Inferior parietal cortex (tissue), 1 donor: ENCODE data around the gene SSNA1.

Source experiments
- DNase-seq: peaks from one replicate; pipeline ENCODE4 v3.0.0-alpha.2; 2016; ENCODE audit errors: extremely low spot score

Gene SSNA1

DNA sequence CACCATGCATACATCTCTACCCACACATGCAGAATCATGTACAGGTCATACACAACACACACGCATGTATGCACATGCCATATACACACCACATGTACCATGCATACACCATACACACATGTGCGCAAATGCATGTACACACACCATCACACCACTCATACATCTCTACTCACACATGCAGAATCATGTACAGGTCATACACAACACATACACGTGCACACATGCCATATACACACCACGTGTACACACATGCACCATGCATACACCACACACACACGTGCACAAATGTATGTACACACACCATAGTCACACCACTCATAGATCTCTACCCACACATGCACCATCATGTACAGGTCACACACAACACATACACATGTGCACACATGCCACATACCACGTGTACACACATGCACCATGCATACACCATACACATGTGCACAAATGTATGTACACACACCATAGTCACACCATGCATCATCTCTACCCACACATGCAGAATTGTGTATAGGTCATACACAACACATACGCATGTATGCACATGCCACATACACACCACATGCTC, 35.6 kb upstream of the SSNA1 start:
- no peak for DNase-seq

GRCh38 chr9:137156567-137157375, 31.7 kb upstream of the SSNA1 start:
- DNase-seq = no peak

- no peak for DNase-seq
Observed at GRCh38 chr9:137157618-137158415, 30.7 kb upstream of the SSNA1 start.

- DNase-seq = no peak
Observed at GRCh38 chr9:137158625-137159024, 29.9 kb upstream of the SSNA1 start.

DNA sequence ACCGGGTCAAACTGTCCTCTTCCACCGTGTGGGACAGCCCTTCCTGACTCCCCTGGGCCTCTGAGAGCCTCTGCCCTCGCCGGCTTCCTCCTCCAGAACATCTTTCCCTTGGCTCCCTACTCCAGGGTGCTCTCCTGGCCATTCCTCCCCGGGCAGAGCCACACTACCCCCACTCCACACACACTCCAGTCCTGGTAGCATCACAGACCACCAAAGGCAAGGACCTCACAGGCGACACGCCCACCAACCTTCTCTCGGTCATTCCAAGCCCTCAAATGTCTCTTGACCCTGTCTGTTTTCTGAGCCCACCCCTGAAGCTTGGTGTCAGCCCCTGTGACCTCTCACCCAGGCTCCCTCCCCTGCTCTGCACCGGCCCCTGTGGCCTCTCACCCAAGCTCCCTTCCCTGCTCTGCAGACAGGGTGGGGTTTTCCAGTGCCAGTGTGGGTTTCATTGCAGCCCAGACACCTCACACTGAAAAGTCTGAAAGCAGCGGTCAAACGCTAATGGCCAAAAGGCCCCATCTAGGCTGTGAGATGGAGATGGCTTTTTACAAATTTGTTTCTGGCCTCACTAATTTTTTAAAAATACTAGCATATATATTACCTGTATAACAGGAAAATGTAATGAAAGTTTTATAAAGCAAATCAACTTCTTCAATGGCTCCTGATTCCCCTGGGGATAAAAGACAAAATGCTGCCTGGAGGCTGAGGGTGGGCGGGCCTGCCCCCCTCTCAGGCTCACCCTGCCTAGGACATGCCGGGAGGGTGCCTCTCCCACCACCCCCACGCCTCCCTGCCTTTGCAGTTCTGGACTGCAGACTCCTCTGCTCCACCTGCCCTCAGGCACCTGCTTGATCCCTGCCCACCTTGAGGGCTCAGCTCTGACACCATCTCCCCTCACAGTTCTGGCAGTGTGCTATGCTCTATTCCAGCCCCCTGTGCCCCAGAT, 29.1 kb upstream of the SSNA1 start:
- DNase-seq = no peak

DNA sequence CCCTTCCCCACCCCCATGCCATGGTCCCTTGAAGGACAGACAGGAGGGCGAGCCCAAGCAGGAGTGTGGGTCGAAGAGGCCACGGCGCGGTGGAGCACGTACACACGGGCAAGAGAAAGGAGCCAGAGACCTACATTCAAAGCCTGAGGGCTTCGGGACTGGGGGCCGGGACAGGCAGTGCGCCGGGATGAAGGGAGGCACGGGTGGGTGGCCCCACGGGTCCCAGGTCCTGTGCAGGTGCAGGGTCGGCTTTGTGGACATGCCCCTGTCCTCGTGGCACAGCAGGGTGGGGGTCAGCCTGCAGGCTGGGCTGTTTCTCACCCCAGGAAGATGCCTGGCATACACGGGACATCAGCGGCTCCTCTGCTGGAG, 28.4 kb upstream of the SSNA1 start:
- DNase-seq = no peak

DNA sequence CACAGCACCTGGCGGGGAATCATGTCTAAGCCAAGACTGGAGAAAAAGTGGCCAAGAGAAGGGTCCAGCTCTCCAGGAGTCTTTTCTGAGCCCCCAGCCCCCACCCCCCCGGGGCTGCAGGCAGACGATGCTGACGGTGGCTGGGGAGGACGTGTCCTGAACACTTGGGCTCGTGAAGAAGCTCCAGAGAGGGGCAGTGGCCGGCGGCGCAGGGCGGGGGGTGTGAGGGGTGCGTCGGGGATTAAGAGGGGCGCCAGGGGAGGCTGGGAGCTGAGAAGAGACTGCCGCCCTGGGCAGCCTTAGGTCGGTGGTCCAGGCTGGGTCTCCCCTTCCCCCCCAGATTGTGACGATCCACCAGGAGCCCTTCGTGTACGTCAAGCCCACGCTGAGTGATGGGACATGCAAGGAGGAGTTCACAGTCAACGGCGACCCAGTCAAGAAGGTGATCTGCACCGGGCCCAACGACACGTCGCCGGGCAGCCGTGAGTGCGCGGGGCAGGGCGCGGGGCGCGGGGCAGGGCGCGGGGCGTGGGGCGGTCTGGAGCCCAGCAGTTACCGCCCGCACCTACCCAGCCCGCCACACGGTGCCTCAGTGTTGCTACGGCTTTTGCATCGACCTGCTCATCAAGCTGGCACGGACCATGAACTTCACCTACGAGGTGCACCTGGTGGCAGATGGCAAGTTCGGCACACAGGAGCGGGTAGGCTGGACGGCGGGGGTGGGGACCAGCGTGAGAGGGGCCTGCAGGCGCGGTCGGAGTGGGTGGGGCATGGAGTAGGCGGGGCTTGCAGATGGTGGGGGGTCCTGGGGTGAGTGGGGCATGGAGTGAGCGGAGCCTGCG, 27.5 kb upstream of the SSNA1 start:
- DNase-seq = no peak

GRCh38 chr9:137161558-137162486, 26.7 kb upstream of the SSNA1 start:
- no peak for DNase-seq

GRCh38 chr9:137162505-137163364, 25.7 kb upstream of the SSNA1 start:
- DNase-seq = no peak

- DNase-seq = no peak
Observed at GRCh38 chr9:137163365-137163715, 25.1 kb upstream of the SSNA1 start.

- no peak for DNase-seq
Observed at GRCh38 chr9:137163805-137164204, 24.7 kb upstream of the SSNA1 start.

DNA sequence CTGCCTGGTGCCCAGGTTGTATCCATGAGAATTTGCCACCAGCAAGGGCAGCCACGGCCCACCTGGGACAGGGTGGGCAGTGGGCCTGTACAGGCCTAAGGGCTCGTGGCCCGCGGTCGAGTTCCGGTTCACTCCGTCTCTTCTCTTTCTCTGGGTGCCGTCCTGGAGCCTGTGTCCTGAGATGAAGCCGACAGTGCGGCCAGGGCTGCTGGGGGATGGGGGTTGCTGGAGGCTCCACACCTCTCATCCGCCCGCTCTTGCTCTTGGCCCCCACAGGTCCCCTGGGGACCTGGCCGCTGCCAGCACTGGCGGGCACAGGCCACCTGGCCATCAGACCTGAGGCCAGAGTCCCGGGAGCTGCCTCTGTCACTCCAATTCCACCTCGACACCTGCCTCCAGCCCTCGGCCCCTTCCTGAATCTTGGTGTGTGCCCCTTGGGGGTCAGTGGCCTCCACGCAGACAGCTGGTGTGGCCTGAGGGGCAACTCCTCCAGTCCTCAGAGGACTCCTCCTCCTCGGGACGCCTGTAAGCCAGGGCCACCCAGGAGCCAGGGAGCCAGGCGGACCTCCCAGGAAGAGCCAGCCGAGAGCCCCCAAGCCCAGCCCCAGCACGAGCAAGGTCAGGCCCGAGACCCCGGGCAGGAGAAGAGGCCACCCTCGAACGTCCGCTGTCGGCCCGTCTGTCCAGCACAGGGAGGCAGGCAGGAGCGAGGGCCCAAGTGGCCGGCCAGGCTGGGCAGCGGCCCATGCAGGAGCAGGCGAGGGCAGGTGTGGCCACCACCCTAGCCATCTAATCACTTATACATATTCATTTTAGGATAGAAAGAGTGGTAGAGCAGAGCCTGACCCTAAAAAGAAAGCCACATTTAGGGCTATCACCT, 23.9 kb upstream of the SSNA1 start:
- DNase-seq = no peak

DNA sequence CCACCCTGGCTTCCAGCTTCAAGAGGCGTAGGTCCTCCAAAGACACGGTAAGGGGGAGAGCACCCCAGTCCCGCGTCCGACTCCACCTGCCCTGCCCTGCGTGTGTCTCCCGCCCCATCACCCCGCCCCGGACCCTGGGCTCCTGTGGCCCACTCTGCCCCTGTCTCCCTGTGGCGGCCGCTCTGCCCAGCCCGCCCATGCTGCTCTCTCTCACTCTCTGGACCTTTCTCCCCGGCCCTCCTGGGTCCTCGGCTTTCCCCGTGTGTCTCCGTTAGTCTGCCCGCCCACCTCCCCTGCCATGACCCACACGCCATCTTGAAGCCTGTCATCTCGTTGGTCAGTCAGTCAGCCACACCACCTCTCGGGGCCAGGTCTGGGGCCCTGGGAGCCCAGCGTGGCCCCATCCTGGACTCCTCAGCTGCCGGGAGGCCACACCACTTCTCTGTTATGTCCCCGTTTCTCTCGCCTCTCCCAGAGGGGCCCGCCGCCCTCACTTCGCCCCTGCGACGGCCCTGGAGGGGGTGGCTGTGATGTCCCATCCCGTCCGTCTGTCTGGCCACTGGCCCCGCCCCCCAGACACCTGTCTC, 23.1 kb upstream of the SSNA1 start:
- no peak for DNase-seq

- DNase-seq = no peak
Observed at GRCh38 chr9:137166380-137167229, 21.9 kb upstream of the SSNA1 start.

GRCh38 chr9:137167277-137167746, 21.2 kb upstream of the SSNA1 start:
- no peak for DNase-seq
